Smooth muscle cell of bladder (primary cell): ENCODE results near the gene G3BP1. TPM values are rescaled to one million over a fixed set of nuclear protein-coding genes. Genes with fewer than 3 reads are reported as not detected.

Experiments used
- total RNA-seq: library from RNA; depleted of rRNA; stranded (reverse); fragments of >200 nt; gene quantifications from 2 replicates; pipeline ENCODE4 v1.2.3, GENCODE V29; 2014

G3BP1 gene
- total RNA-seq, result 96.7 and 155 TPM in 2 replicates

DNA sequence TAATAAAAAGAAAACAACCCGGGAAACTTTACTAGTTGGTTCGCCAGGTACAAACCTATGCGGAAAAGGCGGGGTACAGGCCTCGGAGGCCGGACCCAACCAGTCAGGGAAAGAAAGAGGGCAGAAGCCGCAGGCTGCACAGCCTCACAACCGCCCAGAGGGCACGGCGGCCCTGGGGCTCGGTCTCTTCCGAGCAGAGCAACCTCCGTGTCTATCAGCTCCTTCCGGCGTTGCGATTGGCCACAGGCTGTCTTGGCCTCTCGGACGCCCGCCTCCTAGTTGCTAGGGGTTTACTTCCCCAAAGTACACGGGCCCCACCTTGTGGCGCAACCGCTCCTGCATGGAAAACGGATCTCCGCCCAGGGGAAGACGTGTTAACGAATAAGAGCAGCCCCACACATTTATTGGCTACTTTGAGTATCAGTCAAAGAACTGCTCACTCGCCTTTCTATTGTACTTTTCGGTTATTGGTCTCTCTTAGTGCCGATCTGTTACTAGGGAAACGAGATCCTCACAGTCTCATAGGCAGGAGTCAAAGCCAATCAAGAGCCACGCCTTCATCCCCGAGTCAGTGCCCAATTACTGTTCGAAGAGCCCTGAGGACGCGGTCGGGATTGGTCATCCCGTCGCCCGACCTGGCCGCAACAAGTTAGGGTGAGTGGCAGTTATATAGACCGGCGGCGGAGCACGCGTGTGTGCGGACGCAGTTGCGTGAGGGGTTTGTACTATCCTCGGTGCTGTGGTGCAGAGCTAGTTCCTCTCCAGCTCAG, at the start of gene G3BP1:
Gene G3BP1 (plus strand): TSS at position 696 of the 770 bp plus-strand sequence. CDS start 14,667 bp downstream, outside the sequence.

DNA sequence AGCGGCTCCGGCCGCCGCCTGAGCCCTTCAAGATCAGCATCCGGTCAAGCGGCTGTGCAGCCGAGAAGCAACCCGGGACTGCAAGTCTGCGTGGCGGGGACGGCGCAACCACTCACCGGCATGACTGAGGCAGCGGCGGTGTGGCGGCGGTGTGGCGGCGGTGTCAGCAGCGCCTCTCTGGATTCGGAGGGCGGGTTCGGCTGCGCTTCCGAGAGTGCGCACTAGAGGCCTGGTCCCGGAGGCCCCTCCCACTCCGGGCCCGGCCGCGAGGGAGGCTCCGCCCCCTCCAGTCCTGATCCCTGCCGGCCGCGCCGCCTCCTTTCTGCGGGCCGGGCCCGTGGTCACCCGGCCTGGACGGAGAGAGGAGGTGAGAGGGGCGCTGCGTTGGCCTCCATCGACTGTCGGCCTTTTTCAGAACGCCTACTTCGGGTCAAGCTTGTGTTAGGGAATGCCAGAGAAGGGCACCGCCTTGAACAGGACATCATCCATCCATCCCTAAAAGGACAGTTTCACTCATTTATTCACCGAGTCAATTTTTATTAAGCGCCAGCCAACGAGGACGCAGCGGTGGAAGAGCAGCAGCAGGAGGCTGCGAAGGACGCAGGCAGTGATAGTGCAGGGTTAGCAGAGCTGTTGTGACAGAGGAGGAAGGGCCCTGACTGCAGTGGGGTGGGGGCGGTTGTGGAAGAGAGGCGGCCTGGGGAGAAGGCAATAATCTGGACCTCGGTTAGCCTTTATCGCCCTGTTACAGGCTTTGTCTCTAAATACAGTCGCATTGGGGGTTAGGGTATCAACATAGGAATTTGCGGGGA, 13.1 kb upstream of the G3BP1 start, which contains the start of gene ATOX1:
Gene ATOX1 (minus strand): TSS at position 202 of the 812 bp plus-strand sequence. CDS start 80 bp downstream, at position 122.

Other genes starting within 250 kb of the G3BP1 start
- gene FAT2, start 180.6 kb upstream of the G3BP1 start, total RNA-seq, result under 0.01 TPM in 2 replicates
- gene SPARC, start 85.0 kb upstream of the G3BP1 start, total RNA-seq, result 1,301 and 3,185 TPM in 2 replicates
- gene ATOX1, start 13.3 kb upstream of the G3BP1 start, total RNA-seq, result 66.0 and 82.9 TPM in 2 replicates
- not detected in 2 replicates for gene GLRA1, start 152.9 kb downstream of the G3BP1 start, total RNA-seq